B cell (primary cell): Measurements from ENCODE around the gene TNIK. TPM values are rescaled to one million over a fixed set of nuclear protein-coding genes. Genes with fewer than 3 reads are reported as not detected.

Experiments used
- ATAC-seq: fragments of 200-7000 bp; cut with Tn5 transposase; one replicate; pipeline ENCODE4 v1.10.0; 2021; ENCODE audit warnings: low read depth, mild to moderate bottlenecking, moderate number of reproducible peaks, moderate library complexity
- CTCF ChIA-PET: fragments of 350-600 bp; sonication (Branson Sonifier 250); formaldehyde crosslinking; loops from one replicate; lab custom pipeline; 2021; ENCODE audit warnings: antibody characterized with exemption, inconsistent platforms; lab: Charles Lee
- POLR2A ChIA-PET: fragments of 350-600 bp; sonication (Branson Sonifier 250); formaldehyde crosslinking; loops from one replicate; lab custom pipeline; 2021; ENCODE audit warnings: antibody characterized with exemption; lab: Charles Lee
- DNase-seq: peaks from one replicate; pipeline ENCODE4 v3.0.0; 2013
- H2AFZ ChIP-seq: 2 replicates; pipeline ENCODE4 v1.6.1; 2012; ENCODE audit warnings: mild to moderate bottlenecking, low read depth, low read length; ENCODE audit not compliant: insufficient read depth, poor library complexity, severe bottlenecking
- H3K27ac ChIP-seq, 2 donors: 1 replicate in 1 of 2; 2 replicates in 1 of 2; pipeline ENCODE4 v1.5.1; 2012 to 2013; ENCODE audit warnings: low read length in 2 of 2, mild to moderate bottlenecking in 2 of 2, moderate library complexity in 1 of 2
- H3K27me3 ChIP-seq, 4 experiments: fragments of 200-600 bp in 1 of 4; sonication (generic) in 1 of 4; replicated peaks in 1 of 4; 1 replicate in 2 of 4; 2 replicates in 2 of 4; pipeline versions ENCODE4 v1.6.1 to v1.7.0; 2013 to 2016; ENCODE audit warnings: low read length in 3 of 4, mild to moderate bottlenecking in 2 of 4, mixed read lengths in 1 of 4, moderate library complexity in 1 of 4; ENCODE audit not compliant: insufficient read depth in 4 of 4, control insufficient read depth in 3 of 4; ENCODE audit errors: control extremely low read depth in 1 of 4
- H3K36me3 ChIP-seq, 2 experiments: replicated peaks in 1 of 2; 1 replicate in 1 of 2; 2 replicates in 1 of 2; pipeline versions ENCODE4 v1.6.1 to v1.7.1; 2013; ENCODE audit warnings: low read length in 1 of 2; ENCODE audit not compliant: insufficient read depth in 2 of 2, control insufficient read depth in 1 of 2; ENCODE audit errors: control extremely low read depth in 1 of 2, extremely low read depth in 1 of 2
- H3K4me1 ChIP-seq, 2 donors: fragments of 200-600 bp in 1 of 2; sonication (generic) in 1 of 2; 1 replicate in 1 of 2; 2 replicates in 1 of 2; pipeline versions ENCODE4 v1.5.1 to v1.6.1; 2013 to 2017; ENCODE audit warnings: low read length in 2 of 2; ENCODE audit not compliant: control insufficient read depth in 2 of 2, insufficient read depth in 2 of 2
- H3K4me2 ChIP-seq: replicated peaks from 2 replicates; pipeline ENCODE3; 2012; ENCODE audit warnings: mild to moderate bottlenecking, low read depth, low read length; ENCODE audit not compliant: poor library complexity, severe bottlenecking
- H3K4me3 ChIP-seq, 5 experiments: fragments of 200-600 bp in 1 of 5; sonication (generic) in 1 of 5; 1 replicate in 3 of 5; 2 replicates in 2 of 5; pipeline versions ENCODE4 v1.5.1 to v1.7.0; 2011 to 2016; ENCODE audit warnings: low read length in 4 of 5, mild to moderate bottlenecking in 4 of 5, low read depth in 2 of 5, control low read depth in 1 of 5, moderate library complexity in 1 of 5; ENCODE audit not compliant: insufficient read depth in 1 of 5; ENCODE audit errors: control extremely low read depth in 1 of 5, extremely low read depth in 1 of 5
- H3K79me2 ChIP-seq: fragments of 200-600 bp; sonication (generic); one replicate; pipeline ENCODE4 v1.6.0; 2016; ENCODE audit warnings: low read length; ENCODE audit not compliant: control insufficient read depth, insufficient read depth
- H3K9ac ChIP-seq: fragments of 200-600 bp; sonication (generic); 2 replicates; pipeline ENCODE4 v1.6.1; 2017; ENCODE audit warnings: mild to moderate bottlenecking, low read length, moderate library complexity
- H3K9me3 ChIP-seq, 3 donors: one replicate each; pipeline versions ENCODE4 v1.6.1 to v1.7.1; 2013; ENCODE audit warnings: low read length in 2 of 3; ENCODE audit not compliant: control insufficient read depth in 2 of 3, insufficient read depth in 1 of 3; ENCODE audit errors: control extremely low read depth in 1 of 3
- H4K20me1 ChIP-seq: 2 replicates; pipeline ENCODE4 v1.6.0; 2012; ENCODE audit warnings: mild to moderate bottlenecking, low read length; ENCODE audit not compliant: insufficient read depth, control insufficient read depth, poor library complexity, severe bottlenecking
- H3K27ac Mint-ChIP-seq: one replicate; pipeline ENCODE4 v1.8.0; 2021; ENCODE audit warnings: mixed read lengths
- H3K27me3 Mint-ChIP-seq: one replicate; pipeline ENCODE4 v1.8.0; 2021; ENCODE audit warnings: mixed read lengths
- H3K4me1 Mint-ChIP-seq: one replicate; pipeline ENCODE4 v1.8.0; 2021; ENCODE audit warnings: mixed read lengths
- H3K4me3 Mint-ChIP-seq: one replicate; pipeline ENCODE4 v1.8.0; 2021; ENCODE audit warnings: mixed read lengths
- H3K9me3 Mint-ChIP-seq: one replicate; pipeline ENCODE4 v1.8.0; 2022; ENCODE audit warnings: mixed read lengths; ENCODE audit not compliant: insufficient read depth
- CTCF ChIP-seq: fragments of 200-600 bp; IDR thresholded peaks from one replicate; pipeline ENCODE4 v1.8.0; 2022; ENCODE audit warnings: antibody characterized with exemption, mild to moderate bottlenecking
- EZH2 ChIP-seq: IDR thresholded peaks from 2 replicates; pipeline ENCODE4 v1.6.1; 2012; ENCODE audit warnings: borderline replicate concordance, low read depth, mild to moderate bottlenecking, moderate library complexity, low read length; ENCODE audit not compliant: insufficient read depth, poor library complexity, severe bottlenecking
- WGBS: methylation state at CpG from one replicate; pipeline ENCODE4 v1.1.5; 2013; ENCODE audit warnings: missing lambda C conversion rate; ENCODE audit not compliant: insufficient coverage; 5-methylcytosine and 5-hydroxymethylcytosine counted together
- intact Hi-C: fragments of 100-400 bp; cut with micrococcal nuclease; formaldehyde crosslinking; loops from one replicate; pipeline ENCODE4 v1.10.0; 2022
- polyA plus RNA-seq: library from polyadenylated mRNA; depleted of rRNA; stranded (reverse); fragments of >200 nt; gene quantifications from 2 replicates; pipeline ENCODE4 v1.2.3, GENCODE V29; 2012
- total RNA-seq, 2 donors: library from RNA; stranded (reverse); fragments of 120-200 nt in 1 of 2; gene quantifications; 1 replicate in 1 of 2; 2 replicates in 1 of 2; pipeline versions ENCODE4 v1.2.3 to v1.2.4, GENCODE V29; 2013 to 2022

The TNIK gene
- total and polyA plus RNA-seq, 2 donors (not counting 1 experiment from before 2014, with no cell fraction given) = 0.66 to 7.7 TPM

GRCh38 chr3:171284308-171285075 lies 175.7 kb downstream of the TNIK start:
- Histone ChIP-seq H3K4me3 (no peak overlapping the region), H3K9me3 (no peaks in the 10 kb centered on the region), H3K27me3 (no peaks in the 10 kb centered on the region), H3K27ac (no peak overlapping the region), H3K9ac (no peak overlapping the region), H3K79me2 (no peaks in the 10 kb centered on the region), H3K4me1 (no peaks in the 10 kb centered on the region), H3K36me3 (no peaks in the 10 kb centered on the region), H4K20me1 (no peaks in the 10 kb centered on the region), H2AFZ (no peak overlapping the region), H3K4me2 (no peak overlapping the region)
- DNase-seq (no peak), ATAC-seq (no peak)
- Mint-ChIP-seq H3K27ac (no peak overlapping the region), H3K4me1 (peaks cover 2% of the 10 kb centered on the region), H3K4me3 (no peak overlapping the region), H3K27me3 (no peaks in the 10 kb centered on the region), H3K9me3 (no peaks in the 10 kb centered on the region)
- CTCF ChIA-PET = no interaction called here
- intact Hi-C loops = no loop called here
- POLR2A ChIA-PET = no interaction called here
- no peak for TF ChIP-seq EZH2
- no peak for TF ChIP-seq CTCF
- 52% methylated on average over 4 of the region's 5 CpGs for WGBS

GRCh38 chr3:171283848-171284222 lies 176.4 kb downstream of the TNIK start:
- Histone ChIP-seq H3K27ac (no peak overlapping the region), H4K20me1 (no peaks in the 10 kb centered on the region), H3K9me3 (no peaks in the 10 kb centered on the region), H3K4me2 (no peak overlapping the region), H3K79me2 (no peaks in the 10 kb centered on the region), H3K36me3 (no peaks in the 10 kb centered on the region), H3K9ac (no peak overlapping the region), H3K4me3 (no peak overlapping the region), H3K4me1 (no peaks in the 10 kb centered on the region), H2AFZ (no peak overlapping the region), H3K27me3 (no peaks in the 10 kb centered on the region)
- intact Hi-C loops = no loop called here
- no peak for TF ChIP-seq CTCF
- no peak for TF ChIP-seq EZH2
- WGBS = 77% methylated on average over 2 of the region's 4 CpGs
- H3K27ac Mint-ChIP-seq = no peak overlapping the region
- POLR2A ChIA-PET = no interaction called here
- no peaks in the 10 kb centered on the region for H3K27me3 Mint-ChIP-seq
- CTCF ChIA-PET = no interaction called here
- peaks cover 2% of the 10 kb centered on the region for H3K4me1 Mint-ChIP-seq
- no peaks in the 10 kb centered on the region for H3K9me3 Mint-ChIP-seq
- H3K4me3 Mint-ChIP-seq = no peak overlapping the region
- ATAC-seq = no peak
- DNase-seq = no peak
